ENCODE results near the gene SCUBE1.
A peak's percentile ranks its signal among the peaks of the same experiment; 100 is the strongest.

Gene SCUBE1

DNA sequence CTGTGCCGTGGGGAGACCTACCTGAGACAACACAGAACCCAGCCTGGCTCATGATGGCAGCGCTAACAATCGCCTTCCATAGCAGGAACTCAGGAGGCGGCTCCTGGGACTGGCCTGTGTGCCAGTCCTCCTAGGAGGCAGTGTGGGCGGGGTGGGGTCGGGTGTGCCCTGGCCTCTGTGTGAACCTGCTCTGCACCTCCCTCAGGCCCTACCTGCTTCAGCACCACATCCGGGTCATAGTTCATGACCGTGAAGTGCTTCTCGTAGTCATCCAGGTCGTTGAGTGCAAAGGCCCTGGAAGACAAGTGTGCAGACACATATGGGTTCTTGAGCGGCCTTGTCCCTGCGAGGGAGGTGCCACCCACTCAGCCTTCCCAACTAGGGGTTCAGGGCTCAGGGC, 171.6 kb downstream of the SCUBE1 start:
- DNase-seq, result no peak

- DNase-seq, result no peak
These were observed 172.1 kb downstream of the SCUBE1 start for GRCh38 chr22:43171019-43171491.

DNA sequence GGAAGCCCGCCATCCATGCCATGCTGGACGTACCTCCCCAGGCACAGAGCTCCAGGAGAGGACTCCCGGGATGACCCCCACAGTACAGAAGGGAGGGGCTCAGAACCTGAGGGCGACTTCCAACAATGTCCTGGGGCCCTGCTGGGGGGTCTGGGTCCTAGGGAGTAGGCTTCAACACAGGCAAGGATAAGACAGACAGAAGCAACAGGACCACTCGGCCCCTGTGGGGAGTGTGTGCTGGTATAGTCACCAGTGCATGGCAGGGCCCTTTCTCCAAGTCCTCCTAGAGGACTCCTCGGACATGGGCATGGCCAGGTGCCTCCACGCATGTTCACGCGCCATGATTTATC, 173.1 kb downstream of the SCUBE1 start:
- no peak for DNase-seq

DNA sequence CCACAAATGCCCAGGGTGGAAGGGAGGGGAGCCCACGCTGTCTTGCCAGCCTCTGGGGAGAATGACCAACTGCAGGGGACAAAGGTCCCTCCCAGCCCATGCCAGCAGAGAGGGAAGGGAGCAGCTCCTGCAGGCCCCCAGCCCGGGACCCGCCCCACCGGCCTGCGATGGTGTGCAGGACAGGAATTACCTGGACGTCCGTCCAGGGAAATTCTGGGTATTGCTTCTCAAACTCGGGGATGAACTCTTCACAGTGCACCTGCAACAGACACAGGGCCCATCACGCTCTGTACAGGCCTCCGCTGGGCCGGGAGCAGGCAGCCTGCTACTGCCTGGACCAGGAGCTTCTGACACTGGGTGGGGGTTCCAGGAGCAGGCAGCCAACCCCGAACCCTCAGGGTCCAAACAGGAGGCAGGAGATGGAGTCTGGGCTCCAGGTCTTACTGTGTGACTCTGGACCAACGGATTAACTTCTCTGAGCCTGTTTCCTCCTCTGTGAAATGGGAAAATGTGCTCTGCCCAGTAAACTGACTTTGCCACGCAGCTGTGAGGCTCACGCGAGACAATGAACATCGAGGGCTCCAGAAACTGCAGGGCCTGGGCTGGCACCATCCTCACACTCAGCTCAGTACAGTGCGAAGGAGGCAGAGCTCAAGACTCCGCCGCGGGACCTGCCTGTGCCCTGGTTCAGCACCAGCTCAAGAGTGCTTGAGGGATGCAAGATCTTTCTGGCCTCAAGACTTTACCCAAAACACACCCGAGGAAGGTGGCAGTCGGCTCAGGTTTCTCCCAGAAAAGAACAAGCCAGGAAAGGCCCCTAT, 173.7 kb downstream of the SCUBE1 start:
- no peak for DNase-seq

GRCh38 chr22:43168471-43169309, 174.5 kb downstream of the SCUBE1 start:
- peak; percentile 41 for DNase-seq

DNA sequence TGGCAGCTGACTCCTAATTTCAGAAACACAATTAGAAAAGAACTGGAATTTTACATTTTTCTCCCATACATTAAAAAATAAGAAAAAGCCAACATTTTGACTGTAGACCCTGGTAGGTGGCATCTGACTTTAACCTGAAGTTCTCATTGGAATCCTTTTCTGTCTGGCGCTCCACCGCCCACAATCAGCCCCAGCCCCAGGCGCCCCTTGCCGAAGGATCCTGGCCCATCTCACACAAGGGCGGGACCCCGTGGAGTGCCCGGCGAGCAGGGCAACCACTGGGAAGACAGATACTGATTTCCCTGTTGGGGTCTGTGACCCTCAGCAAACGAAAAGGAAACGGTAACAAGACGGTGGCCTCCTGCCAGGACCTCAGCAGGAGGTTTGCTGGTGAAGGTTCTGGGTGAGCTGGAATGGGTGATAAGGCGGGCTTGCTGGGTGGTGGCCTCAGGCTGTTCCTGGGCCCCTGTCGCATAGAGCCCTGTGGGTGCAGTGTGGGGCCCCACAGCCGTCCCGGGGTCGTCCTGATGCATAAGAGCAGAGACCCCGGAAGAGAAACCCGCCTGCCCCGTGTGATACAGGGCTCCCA, 176.1 kb downstream of the SCUBE1 start:
- DNase-seq, result no peak

DNA sequence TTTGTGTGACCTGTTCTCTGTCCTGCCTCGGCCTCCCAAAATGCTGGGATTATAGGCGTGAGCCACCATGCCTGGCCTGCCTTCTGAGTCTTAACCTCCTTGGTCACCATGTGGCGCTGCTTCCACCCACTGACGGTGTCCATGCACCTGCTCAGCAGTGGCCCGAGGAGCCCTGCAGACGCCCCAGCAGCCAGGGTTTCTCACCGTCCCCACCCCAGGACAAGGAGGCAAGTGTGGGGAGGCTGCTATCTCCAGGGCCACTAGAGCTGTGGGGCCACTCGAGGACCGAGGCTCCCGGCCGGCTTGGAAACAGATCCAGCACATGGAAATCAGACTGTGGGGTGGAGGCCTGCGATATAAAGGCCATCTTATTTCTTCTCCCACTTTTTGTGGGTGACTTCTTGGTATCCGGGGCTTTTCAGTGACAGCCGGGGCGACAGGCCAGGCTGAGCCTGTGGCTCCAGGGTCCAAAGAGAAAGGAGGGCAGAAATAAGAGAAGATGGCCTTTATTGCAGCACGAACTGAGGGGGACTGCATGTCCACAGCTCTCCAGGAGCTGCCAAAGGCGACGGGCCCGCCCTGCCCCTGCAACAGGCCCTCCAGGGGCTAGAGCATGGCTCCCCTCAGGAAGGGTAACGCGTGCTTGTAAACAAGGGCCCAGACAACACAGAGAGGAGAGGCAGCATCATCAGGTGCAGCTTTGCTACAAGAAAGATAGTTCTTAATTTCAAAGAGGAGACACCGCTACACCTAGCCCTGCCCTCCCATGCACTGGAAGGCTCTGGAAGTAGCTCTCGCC, 176.8 kb downstream of the SCUBE1 start:
- no peak for DNase-seq

- DNase-seq, result no peak
These were observed 178.5 kb downstream of the SCUBE1 start for GRCh38 chr22:43164636-43165035.

- no peak for DNase-seq
These were observed 179.9 kb downstream of the SCUBE1 start for GRCh38 chr22:43163241-43163795.

DNA sequence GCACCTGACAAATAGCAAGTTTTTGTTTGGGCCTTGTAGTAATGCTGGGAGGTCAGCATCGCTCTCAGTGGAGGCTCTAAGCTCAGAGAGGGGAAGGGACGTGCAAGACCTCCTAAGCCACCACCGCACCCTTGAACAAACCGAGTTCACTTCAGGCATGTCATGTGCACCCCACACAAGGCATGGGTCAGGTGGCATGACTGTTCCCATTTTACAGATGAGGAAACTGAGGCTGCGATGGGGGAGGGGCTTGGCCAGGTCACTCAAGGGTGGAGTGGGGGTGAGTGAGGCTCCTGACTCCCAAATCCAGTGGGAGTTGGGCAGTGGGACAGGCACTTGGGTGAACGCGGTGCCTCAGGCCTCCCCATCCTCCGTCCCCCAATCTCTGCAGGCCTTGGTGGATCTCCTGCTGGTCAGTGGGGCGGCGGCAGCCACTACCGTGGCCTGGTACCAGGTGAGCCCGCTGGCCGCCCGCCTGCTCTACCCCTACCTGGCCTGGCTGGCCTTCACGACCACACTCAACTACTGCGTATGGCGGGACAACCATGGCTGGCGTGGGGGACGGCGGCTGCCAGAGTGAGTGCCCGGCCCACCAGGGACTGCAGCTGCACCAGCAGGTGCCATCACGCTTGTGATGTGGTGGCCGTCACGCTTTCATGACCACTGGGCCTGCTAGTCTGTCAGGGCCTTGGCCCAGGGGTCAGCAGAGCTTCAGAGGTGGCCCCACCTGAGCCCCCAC, 180.6 kb downstream of the SCUBE1 start:
- DNase-seq, result no peak

GRCh38 chr22:43160497-43161126, 182.6 kb downstream of the SCUBE1 start:
- no peak for DNase-seq

- no peak for DNase-seq
These were observed 183.5 kb downstream of the SCUBE1 start for GRCh38 chr22:43159484-43160178.

DNA sequence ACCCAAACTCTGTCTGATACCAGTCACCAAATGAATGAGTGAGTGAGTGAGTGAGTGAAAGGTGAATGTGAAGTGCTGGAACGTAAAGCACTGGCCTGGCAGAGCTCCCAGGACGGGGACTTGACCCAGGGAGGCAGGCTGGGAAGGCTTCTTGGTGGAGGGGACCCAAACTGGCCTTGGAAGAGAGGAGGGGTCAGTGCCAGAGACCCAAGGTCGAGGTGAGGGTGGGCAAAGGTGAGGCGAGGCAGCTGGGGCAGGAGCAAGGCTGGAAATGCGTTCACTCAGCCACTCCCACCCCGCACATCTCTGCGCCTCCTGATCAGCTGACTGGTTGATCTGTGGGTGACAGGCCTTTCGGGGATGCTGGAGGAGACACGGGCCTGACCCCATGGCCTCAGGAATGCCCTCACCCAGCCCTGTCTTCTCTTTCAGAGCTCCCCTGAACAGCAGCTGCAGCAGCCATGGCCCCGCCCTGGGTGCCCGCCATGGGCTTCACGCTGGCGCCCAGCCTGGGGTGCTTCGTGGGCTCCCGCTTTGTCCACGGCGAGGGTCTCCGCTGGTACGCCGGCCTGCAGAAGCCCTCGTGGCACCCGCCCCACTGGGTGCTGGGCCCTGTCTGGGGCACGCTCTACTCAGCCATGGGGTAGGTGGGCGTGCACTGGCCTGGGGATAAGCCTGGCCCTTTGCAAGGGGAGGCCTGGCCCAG, 184.2 kb downstream of the SCUBE1 start:
- DNase-seq, result no peak

GRCh38 chr22:43157874-43158546, 185.2 kb downstream of the SCUBE1 start:
- DNase-seq, result no peak

- no peak for DNase-seq
These were observed 186.8 kb downstream of the SCUBE1 start for GRCh38 chr22:43156413-43156812.

DNA sequence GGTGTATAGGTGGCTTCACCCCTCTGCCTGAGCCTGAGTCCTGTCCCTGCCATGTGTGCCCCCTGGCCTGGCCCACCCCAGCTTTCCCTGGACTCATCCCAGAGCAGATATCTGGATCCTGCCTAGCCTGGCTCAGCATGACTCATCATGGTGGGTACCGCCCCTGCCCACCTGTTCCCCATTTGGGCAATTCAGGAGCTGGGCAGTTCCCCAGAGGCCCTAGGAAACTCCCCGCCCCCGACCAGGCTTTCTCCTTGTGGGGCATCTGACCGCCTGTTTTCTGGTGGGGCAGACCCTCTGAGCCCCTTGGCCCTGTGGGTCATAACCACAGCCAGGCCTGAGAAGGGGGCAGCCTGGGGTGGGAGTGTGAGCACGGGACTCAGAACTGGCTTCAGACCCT, 187.4 kb downstream of the SCUBE1 start:
- no peak for DNase-seq

- no peak for DNase-seq
These were observed 188.2 kb downstream of the SCUBE1 start for GRCh38 chr22:43154887-43155536.

GRCh38 chr22:43153899-43154298, 189.3 kb downstream of the SCUBE1 start:
- DNase-seq, result no peak

All from fibroblast of skin of abdomen (primary cell).